SK-N-SH treated with all-trans-retinoic acid at 6 μM for 48 hours (cell line): ENCODE measurements around the gene CT55.
"Not testable (repeated sequence)": the region's sequence is repeated elsewhere in the genome, so short reads cannot be mapped to it uniquely, and the experiment has no call there.

Experiments used
- ATAC-seq: fragments of 200-7000 bp; cut with Tn5 transposase; 3 replicates; pipeline ENCODE4 v1.9.1; 2020; ENCODE audit warnings: mild to moderate bottlenecking, moderate library complexity
- ARNTL ChIP-seq: fragments of 450-650 bp; formaldehyde crosslinking; IDR thresholded peaks from 2 replicates; pipeline ENCODE4 v1.5.0; 2020; ENCODE audit warnings: low read depth, mild to moderate bottlenecking, moderate library complexity, borderline replicate concordance
- BACH2 ChIP-seq: fragments of 250-450 bp; sonication (Bioruptor Pico); IDR thresholded peaks from 2 replicates; pipeline ENCODE4 v1.9.0; 2021; ENCODE audit warnings: mild to moderate bottlenecking, borderline replicate concordance
- CREB5 ChIP-seq: fragments of 250-450 bp; sonication (Bioruptor Pico); IDR thresholded peaks from 2 replicates; pipeline ENCODE4 v1.5.1; 2020; ENCODE audit warnings: low read depth, mild to moderate bottlenecking, moderate library complexity
- CSDC2 ChIP-seq: fragments of 250-450 bp; sonication (Bioruptor Pico); IDR thresholded peaks from 2 replicates; pipeline ENCODE4 v1.5.0; 2020; ENCODE audit warnings: mild to moderate bottlenecking, moderate library complexity
- CSRNP3 ChIP-seq: fragments of 250-450 bp; sonication (Bioruptor Pico); IDR thresholded peaks from 2 replicates; pipeline ENCODE4 v1.5.1; 2021; ENCODE audit warnings: mild to moderate bottlenecking, moderate library complexity
- ESRRG ChIP-seq: fragments of 250-450 bp; sonication (Bioruptor Pico); IDR thresholded peaks from 2 replicates; pipeline ENCODE4 v1.6.1; 2021; ENCODE audit warnings: mild to moderate bottlenecking
- GLIS3 ChIP-seq: fragments of 250-450 bp; sonication (Bioruptor Pico); IDR thresholded peaks from 2 replicates; pipeline ENCODE4 v1.5.0; 2020; ENCODE audit warnings: mild to moderate bottlenecking, moderate library complexity
- ISL1 ChIP-seq: fragments of 250-450 bp; sonication (Bioruptor Pico); IDR thresholded peaks from 2 replicates; pipeline ENCODE4 v2.1.2; 2022; ENCODE audit warnings: mild to moderate bottlenecking, moderate library complexity
- OSR1 ChIP-seq: fragments of 250-450 bp; sonication (Bioruptor Pico); IDR thresholded peaks from 2 replicates; pipeline ENCODE4 v1.8.0; 2022; ENCODE audit warnings: moderate library complexity, mild to moderate bottlenecking, inconsistent platforms
- PATZ1 ChIP-seq: fragments of 250-450 bp; sonication (Bioruptor Pico); IDR thresholded peaks from 2 replicates; pipeline ENCODE4 v1.8.0; 2020; ENCODE audit warnings: mild to moderate bottlenecking, moderate library complexity, borderline replicate concordance
- POU6F1 ChIP-seq: fragments of 250-450 bp; sonication (Bioruptor Pico); IDR thresholded peaks from 2 replicates; pipeline ENCODE4 v1.8.0; 2021; ENCODE audit warnings: low read depth, mild to moderate bottlenecking, moderate library complexity, borderline replicate concordance
- RARB ChIP-seq: fragments of 250-450 bp; sonication (Bioruptor Pico); IDR thresholded peaks from 2 replicates; pipeline ENCODE4 v1.8.0; 2021; ENCODE audit warnings: mild to moderate bottlenecking, moderate library complexity
- SNAI2 ChIP-seq: fragments of 250-450 bp; sonication (Bioruptor Pico); IDR thresholded peaks from 2 replicates; pipeline ENCODE4 v1.5.0; 2020; ENCODE audit warnings: mild to moderate bottlenecking, moderate library complexity
- TCF4 ChIP-seq: fragments of 250-450 bp; sonication (Bioruptor Pico); IDR thresholded peaks from 2 replicates; pipeline ENCODE4 v1.8.0; 2021; ENCODE audit warnings: mild to moderate bottlenecking, moderate library complexity, borderline replicate concordance
- TSHZ2 ChIP-seq: fragments of 250-450 bp; sonication (Bioruptor Pico); IDR thresholded peaks from 2 replicates; pipeline ENCODE4 v1.5.0; 2020; ENCODE audit warnings: mild to moderate bottlenecking, moderate library complexity
- ZFP3 ChIP-seq: fragments of 250-450 bp; sonication (Bioruptor Pico); IDR thresholded peaks from 2 replicates; pipeline ENCODE4 v1.5.0; 2020; ENCODE audit warnings: mild to moderate bottlenecking, moderate library complexity
- ZFP30 ChIP-seq: fragments of 450-650 bp; formaldehyde crosslinking; IDR thresholded peaks from 2 replicates; pipeline ENCODE4 v1.5.0; 2022; ENCODE audit warnings: mild to moderate bottlenecking, moderate library complexity
- ZNF565 ChIP-seq: fragments of 450-650 bp; formaldehyde crosslinking; conservative IDR thresholded peaks from 2 replicates; pipeline ENCODE4 v1.5.0; 2020; ENCODE audit warnings: low read depth, mild to moderate bottlenecking, moderate library complexity
- ZNF70 ChIP-seq: fragments of 450-650 bp; formaldehyde crosslinking; IDR thresholded peaks from 2 replicates; pipeline ENCODE4 v1.5.0; 2020; ENCODE audit warnings: mild to moderate bottlenecking, moderate library complexity

The CT55 gene

GRCh38 chrX:135168486-135168885 is 2.7 kb downstream of the CT55 start:
- no peak for ATAC-seq
- TF ChIP-seq ISL1, result no peak
- TF ChIP-seq ZNF70 (CRISPR knock-in tag), result no peak
- TF ChIP-seq GLIS3 (CRISPR knock-in tag), result no peak
- no peak for TF ChIP-seq ESRRG (CRISPR knock-in tag)
- TF ChIP-seq OSR1 (CRISPR knock-in tag), result no peak
- TF ChIP-seq SNAI2, result no peak
- no peak for TF ChIP-seq ZFP30 (CRISPR knock-in tag)
- no peak for TF ChIP-seq PATZ1 (CRISPR knock-in tag)
- TF ChIP-seq ZNF565 (CRISPR knock-in tag), result no peak
- no peak for TF ChIP-seq BACH2 (CRISPR knock-in tag)
- no peak for TF ChIP-seq TSHZ2 (CRISPR knock-in tag)
- TF ChIP-seq, all 23 proteins: peak for 0

- not testable (repeated sequence) for ATAC-seq
Observed at GRCh38 chrX:135154688-135155087, 16.5 kb downstream of the CT55 start.

- ATAC-seq, result not testable (repeated sequence)
Observed at GRCh38 chrX:135126145-135126544, 45.1 kb downstream of the CT55 start.

- not testable (repeated sequence) for ATAC-seq
Observed at GRCh38 chrX:135120056-135120576, 51.1 kb downstream of the CT55 start, which contains the start of gene ETDB. Gene ETDB, minus strand, starts transcription at chrX:135120526. Its CDS starts 1,265 bp downstream, at chrX:135119261.

GRCh38 chrX:135116064-135116463 is 55.1 kb downstream of the CT55 start:
- ATAC-seq, result not testable (repeated sequence)

- no peak for ATAC-seq
- TF ChIP-seq ZNF70 (CRISPR knock-in tag) (no peak), POU6F1 (CRISPR knock-in tag) (no peak), BACH2 (CRISPR knock-in tag) (no peak), PATZ1 (CRISPR knock-in tag) (no peak), ZFP3 (no peak), ARNTL (CRISPR knock-in tag) (no peak), RARB (no peak), CSDC2 (no peak), TCF4 (CRISPR knock-in tag) (no peak), ZNF565 (CRISPR knock-in tag) (no peak), CSRNP3 (CRISPR knock-in tag) (no peak), ISL1 (no peak), CREB5 (CRISPR knock-in tag) (no peak), ZFP30 (CRISPR knock-in tag) (no peak), SNAI2 (no peak)
Observed at GRCh38 chrX:135114392-135114791, 56.8 kb downstream of the CT55 start.
